Fibroblast of pulmonary artery (primary cell): ENCODE measurements around the gene SELPLG.

ENCODE experiments used
- DNase-seq: peaks from one replicate; pipeline ENCODE4 v3.0.0-alpha.2; 2010; ENCODE audit warnings: low read depth
- H3K4me3 ChIP-seq: replicated peaks from 2 replicates; pipeline ENCODE4 v1.5.1; 2011; ENCODE audit warnings: low read depth, mild to moderate bottlenecking, control low read depth, low read length, moderate library complexity
- CTCF ChIP-seq: IDR thresholded peaks from 2 replicates; pipeline ENCODE4 v1.5.1; 2011; ENCODE audit warnings: mild to moderate bottlenecking, control low read depth, low read length, inconsistent platforms; ENCODE audit errors: missing control alignments

The SELPLG gene

DNA sequence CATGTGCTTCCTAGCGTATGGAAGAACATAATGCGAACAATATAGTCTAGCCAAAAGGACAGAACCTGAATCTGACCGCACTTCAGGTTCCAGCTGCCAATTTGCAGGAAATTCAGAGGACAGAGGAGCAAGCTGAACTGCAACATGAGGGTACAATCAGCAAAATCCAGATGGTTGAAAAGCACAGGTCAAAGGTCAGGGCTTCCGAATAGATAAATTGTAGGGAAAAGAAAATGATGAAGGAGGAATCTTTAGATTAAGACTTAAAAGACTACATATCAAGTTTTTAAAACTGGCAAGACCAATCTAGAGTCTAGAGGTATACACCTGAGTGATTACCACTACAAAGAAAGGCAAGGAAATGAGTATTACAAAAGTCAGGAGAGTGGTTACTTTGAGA lies 42.1 kb upstream of the SELPLG start:
- no peak for TF ChIP-seq CTCF
- no peak overlapping the region for H3K4me3 ChIP-seq
- DNase-seq: no peak

- no peak for TF ChIP-seq CTCF
- H3K4me3 ChIP-seq: no peak overlapping the region
- DNase-seq: no peak
Observed at GRCh38 chr12:108672054-108672453, 38.4 kb upstream of the SELPLG start.

DNA sequence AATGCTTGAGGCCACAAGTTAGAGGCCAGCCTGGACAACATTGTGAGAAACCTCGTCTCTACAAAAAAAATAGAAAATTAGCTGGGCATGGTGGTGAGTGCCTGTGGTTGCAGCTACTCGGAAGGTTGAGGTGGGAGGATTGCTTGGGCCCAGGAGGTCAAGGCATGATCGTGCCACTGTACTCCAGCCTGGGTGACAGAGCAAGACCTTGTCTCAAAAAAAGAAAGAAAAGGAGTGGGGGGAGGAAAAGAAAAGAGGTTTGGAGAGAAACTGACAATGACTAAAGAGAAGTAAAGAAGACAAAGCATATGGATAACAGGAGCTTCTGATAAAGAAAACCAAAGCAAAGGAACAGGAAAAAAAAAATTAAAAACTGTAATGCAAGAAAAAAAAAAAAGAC lies 37.4 kb upstream of the SELPLG start:
- no peak for DNase-seq
- no peak for TF ChIP-seq CTCF
- H3K4me3 ChIP-seq: no peak overlapping the region

GRCh38 chr12:108670066-108670631 lies 36.5 kb upstream of the SELPLG start:
- no peak overlapping the region for H3K4me3 ChIP-seq
- TF ChIP-seq CTCF: no peak
- no peak for DNase-seq

DNA sequence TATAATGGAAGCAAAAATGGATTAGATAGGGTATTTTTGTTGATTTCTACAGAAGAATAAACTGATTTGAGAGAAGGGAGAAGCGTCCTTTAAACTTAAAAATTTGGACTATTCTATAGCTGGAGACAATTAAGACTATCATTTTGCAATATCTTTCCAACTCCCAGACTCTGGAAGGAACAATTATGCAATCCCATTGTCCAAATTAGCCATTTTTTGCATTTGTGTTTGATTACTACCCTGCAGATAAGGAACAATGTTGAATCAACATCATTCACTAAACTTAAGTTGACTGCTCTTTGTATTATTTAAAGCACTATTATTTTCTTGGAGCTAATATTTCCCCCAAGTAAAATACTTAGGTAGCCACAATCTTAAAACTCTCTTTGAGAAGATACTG lies 34.8 kb upstream of the SELPLG start:
- no peak for TF ChIP-seq CTCF
- no peak overlapping the region for H3K4me3 ChIP-seq
- DNase-seq: peak; percentile 80

- H3K4me3 ChIP-seq: no peak overlapping the region
- DNase-seq: no peak
- no peak for TF ChIP-seq CTCF
Observed at GRCh38 chr12:108668063-108668462, 34.4 kb upstream of the SELPLG start.

DNA sequence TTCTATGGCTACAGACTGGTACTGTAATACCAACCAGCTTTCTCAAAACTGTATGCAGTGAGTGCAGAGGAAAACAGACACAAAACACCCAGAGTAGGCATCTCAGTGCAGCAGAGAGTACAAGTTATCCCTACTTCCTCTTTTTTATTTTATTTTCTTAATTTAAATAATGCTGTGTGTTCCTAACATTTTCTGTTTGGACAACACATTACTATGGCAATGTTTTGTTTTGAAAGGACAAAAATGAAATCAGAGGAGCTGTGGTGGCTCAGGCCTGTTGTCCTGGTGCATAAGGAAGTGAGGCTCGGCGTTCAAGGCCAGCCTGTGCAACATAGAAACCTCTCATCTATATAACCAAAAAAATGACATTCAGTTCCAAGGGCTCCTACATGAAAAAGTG lies 33.7 kb upstream of the SELPLG start:
- no peak for TF ChIP-seq CTCF
- peak; percentile 30 for DNase-seq
- H3K4me3 ChIP-seq: no peak overlapping the region
